ENCODE data around the gene ARHGAP24. TPM values are rescaled to one million over a fixed set of nuclear protein-coding genes. Genes with fewer than 3 reads are reported as not detected.

The ARHGAP24 gene
- total and polyA plus RNA-seq, 4 donors, result 1.8 to 15.2 (median 3.3) TPM

GRCh38 chr4:85780664-85781063 is 305.7 kb downstream of the ARHGAP24 start:
- peaks cover 0 to 11% (median 3%) of the 10 kb centered on the region in 4 donors for H3K4me1 ChIP-seq (ENCODE audit: control insufficient read depth in 4 of 4, insufficient read depth in 4 of 4, low read length in 3 of 4)
- no peak overlapping the region for H3K27ac ChIP-seq (ENCODE audit: low read depth in 1 of 2, low read length in 2 of 2)
- TF ChIP-seq HNF4G (IDR thresholded peaks at IDR 0.05) (no peak), JUND (IDR thresholded peaks at IDR 0.05) (no peak), EGR1 (IDR thresholded peaks at IDR 0.05; ENCODE audit: low read depth in 2 of 2) (no peak), FOXA2 (IDR thresholded peaks at IDR 0.05) (no peak), MAX (IDR thresholded peaks at IDR 0.05) (no peak), FOXA1 (IDR thresholded peaks at IDR 0.05) (no peak), NR2F2 (IDR thresholded peaks at IDR 0.05) (no peak), SP1 (IDR thresholded peaks at IDR 0.05) (no peak), CTCF (IDR thresholded peaks at IDR 0.05; ENCODE audit: low read depth, low read length, missing input control) (no peak), TAF1 (conservative IDR thresholded peaks at IDR 0.05) (no peak), HNF4A (conservative IDR thresholded peaks at IDR 0.05) (no peak), RAD21 (IDR thresholded peaks at IDR 0.05) (no peak), RXRA (IDR thresholded peaks at IDR 0.05) (no peak), YY1 (IDR thresholded peaks at IDR 0.05) (no peak), GABPA (IDR thresholded peaks at IDR 0.05 in 1 of 2, conservative IDR thresholded peaks at IDR 0.05 in 1 of 2) (no peak)
- TF ChIP-seq, protein P1, sequence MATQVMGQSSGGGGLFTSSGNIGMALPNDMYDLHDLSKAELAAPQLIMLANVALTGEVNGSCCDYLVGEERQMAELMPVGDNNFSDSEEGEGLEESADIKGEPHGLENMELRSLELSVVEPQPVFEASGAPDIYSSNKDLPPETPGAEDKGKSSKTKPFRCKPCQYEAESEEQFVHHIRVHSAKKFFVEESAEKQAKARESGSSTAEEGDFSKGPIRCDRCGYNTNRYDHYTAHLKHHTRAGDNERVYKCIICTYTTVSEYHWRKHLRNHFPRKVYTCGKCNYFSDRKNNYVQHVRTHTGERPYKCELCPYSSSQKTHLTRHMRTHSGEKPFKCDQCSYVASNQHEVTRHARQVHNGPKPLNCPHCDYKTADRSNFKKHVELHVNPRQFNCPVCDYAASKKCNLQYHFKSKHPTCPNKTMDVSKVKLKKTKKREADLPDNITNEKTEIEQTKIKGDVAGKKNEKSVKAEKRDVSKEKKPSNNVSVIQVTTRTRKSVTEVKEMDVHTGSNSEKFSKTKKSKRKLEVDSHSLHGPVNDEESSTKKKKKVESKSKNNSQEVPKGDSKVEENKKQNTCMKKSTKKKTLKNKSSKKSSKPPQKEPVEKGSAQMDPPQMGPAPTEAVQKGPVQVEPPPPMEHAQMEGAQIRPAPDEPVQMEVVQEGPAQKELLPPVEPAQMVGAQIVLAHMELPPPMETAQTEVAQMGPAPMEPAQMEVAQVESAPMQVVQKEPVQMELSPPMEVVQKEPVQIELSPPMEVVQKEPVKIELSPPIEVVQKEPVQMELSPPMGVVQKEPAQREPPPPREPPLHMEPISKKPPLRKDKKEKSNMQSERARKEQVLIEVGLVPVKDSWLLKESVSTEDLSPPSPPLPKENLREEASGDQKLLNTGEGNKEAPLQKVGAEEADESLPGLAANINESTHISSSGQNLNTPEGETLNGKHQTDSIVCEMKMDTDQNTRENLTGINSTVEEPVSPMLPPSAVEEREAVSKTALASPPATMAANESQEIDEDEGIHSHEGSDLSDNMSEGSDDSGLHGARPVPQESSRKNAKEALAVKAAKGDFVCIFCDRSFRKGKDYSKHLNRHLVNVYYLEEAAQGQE (IDR thresholded peaks at IDR 0.05), result no peak
- TF ChIP-seq, protein P2, sequence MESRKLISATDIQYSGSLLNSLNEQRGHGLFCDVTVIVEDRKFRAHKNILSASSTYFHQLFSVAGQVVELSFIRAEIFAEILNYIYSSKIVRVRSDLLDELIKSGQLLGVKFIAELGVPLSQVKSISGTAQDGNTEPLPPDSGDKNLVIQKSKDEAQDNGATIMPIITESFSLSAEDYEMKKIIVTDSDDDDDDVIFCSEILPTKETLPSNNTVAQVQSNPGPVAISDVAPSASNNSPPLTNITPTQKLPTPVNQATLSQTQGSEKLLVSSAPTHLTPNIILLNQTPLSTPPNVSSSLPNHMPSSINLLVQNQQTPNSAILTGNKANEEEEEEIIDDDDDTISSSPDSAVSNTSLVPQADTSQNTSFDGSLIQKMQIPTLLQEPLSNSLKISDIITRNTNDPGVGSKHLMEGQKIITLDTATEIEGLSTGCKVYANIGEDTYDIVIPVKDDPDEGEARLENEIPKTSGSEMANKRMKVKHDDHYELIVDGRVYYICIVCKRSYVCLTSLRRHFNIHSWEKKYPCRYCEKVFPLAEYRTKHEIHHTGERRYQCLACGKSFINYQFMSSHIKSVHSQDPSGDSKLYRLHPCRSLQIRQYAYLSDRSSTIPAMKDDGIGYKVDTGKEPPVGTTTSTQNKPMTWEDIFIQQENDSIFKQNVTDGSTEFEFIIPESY (IDR thresholded peaks at IDR 0.05), result no peak
- TF ChIP-seq, protein P3, sequence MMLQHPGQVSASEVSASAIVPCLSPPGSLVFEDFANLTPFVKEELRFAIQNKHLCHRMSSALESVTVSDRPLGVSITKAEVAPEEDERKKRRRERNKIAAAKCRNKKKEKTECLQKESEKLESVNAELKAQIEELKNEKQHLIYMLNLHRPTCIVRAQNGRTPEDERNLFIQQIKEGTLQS (IDR thresholded peaks at IDR 0.05), result no peak
- H3K4me3 ChIP-seq (ENCODE audit: low read depth in 1 of 3, low read length in 3 of 3), result no peak overlapping the region
- 69% methylated on average over 3 of the region's 3 CpGs for WGBS
- H3K9me3 ChIP-seq (ENCODE audit: control insufficient read depth in 4 of 4, low read length in 3 of 4), result no peaks in the 10 kb centered on the region
- no peaks in the 10 kb centered on the region for H3K36me3 ChIP-seq (ENCODE audit: control insufficient read depth in 4 of 4, insufficient read depth in 3 of 4, low read depth in 1 of 4, low read length in 3 of 4)
- H3K9ac ChIP-seq (ENCODE audit: low read depth in 1 of 2, low read length in 2 of 2), result no peak overlapping the region
- H3K27me3 ChIP-seq (ENCODE audit: control insufficient read depth in 4 of 4, insufficient read depth in 4 of 4, low read length in 3 of 4), result no peaks in the 10 kb centered on the region
- no peak for DNase-seq (ENCODE audit: low spot score)

Measured in liver (tissue), 9 donors.